Cardiac muscle cell (in vitro differentiated cells and primary cell): Measurements from ENCODE around the gene SESN1. TPM values are rescaled to one million over a fixed set of nuclear protein-coding genes. Genes with fewer than 3 reads are reported as not detected.
A peak's percentile ranks its signal among the peaks of the same experiment; 100 is the strongest.

Experiments used
- DNase-seq, 2 donors: peaks; one replicate each; pipeline versions ENCODE4 v3.0.0 to v3.0.0-alpha.2; 2010 to 2017; ENCODE audit warnings: low read depth in 1 of 2, low spot score in 1 of 2
- H3K27ac ChIP-seq: fragments of 200-600 bp; sonication (generic); 2 replicates; pipeline ENCODE4 v1.5.1; 2016
- H3K27me3 ChIP-seq: fragments of 200-600 bp; sonication (generic); 2 replicates; pipeline ENCODE4 v1.6.0; 2016; ENCODE audit warnings: control low read depth
- H3K36me3 ChIP-seq: fragments of 200-600 bp; sonication (generic); 2 replicates; pipeline ENCODE4 v1.5.1; 2016; ENCODE audit warnings: control low read depth
- H3K4me1 ChIP-seq: fragments of 200-600 bp; sonication (generic); 2 replicates; pipeline ENCODE4 v1.8.1; 2017; ENCODE audit warnings: low read depth, mild to moderate bottlenecking, mixed run types
- H3K4me3 ChIP-seq: fragments of 200-600 bp; sonication (generic); 2 replicates; pipeline ENCODE4 v1.5.1; 2016; ENCODE audit warnings: mild to moderate bottlenecking
- H3K9me3 ChIP-seq: fragments of 200-600 bp; sonication (generic); 2 replicates; pipeline ENCODE4 v1.5.1; 2017; ENCODE audit warnings: low read depth, mild to moderate bottlenecking, control low read depth
- polyA plus RNA-seq: library from polyadenylated mRNA; unstranded; fragments of >200 nt; fragmentation: Nextera tagmentation; extraction: Ambion mirVana; gene quantifications from 2 replicates; pipeline ENCODE4 v1.2.1, GENCODE V29; 2016
- total RNA-seq: library from RNA; depleted of rRNA; stranded (reverse); fragments of >200 nt; gene quantifications from 2 replicates; pipeline ENCODE4 v1.2.3, GENCODE V29; 2016
- TF ChIP-seq, protein P1 (sequence below): IDR thresholded peaks from 2 replicates; pipeline ENCODE4 v1.5.1; 2012; ENCODE audit warnings: low read depth, mild to moderate bottlenecking, low read length

The SESN1 gene
- total and polyA plus RNA-seq, 2 experiments from 2014 or later = 16.4 to 21.5 TPM

DNA sequence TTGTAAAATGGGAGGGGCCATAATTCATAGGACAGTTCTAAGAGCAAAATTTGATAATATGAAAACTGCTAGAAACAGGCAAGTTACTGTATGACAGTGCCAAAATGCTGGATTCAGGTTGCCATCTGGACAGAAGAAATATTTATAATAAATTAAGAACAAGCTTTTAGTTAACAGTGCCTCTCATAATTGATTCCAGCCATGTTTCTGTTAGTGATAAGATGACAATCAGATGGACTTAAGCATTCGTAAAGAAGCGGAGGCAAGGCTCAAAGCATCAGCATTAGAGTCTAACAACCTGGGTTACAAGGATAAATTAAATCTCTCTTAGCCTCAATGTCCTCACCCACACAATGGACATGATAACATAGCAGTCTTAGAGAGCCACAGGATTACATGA, 61.0 kb downstream of the SESN1 start:
- Histone ChIP-seq H3K4me3 (no peak overlapping the region), H3K36me3 (no peaks in the 10 kb centered on the region), H3K4me1 (no peaks in the 10 kb centered on the region), H3K9me3 (peaks cover 4% of the 10 kb centered on the region), H3K27me3 (no peaks in the 10 kb centered on the region), H3K27ac (no peak overlapping the region)
- DNase-seq = no peak
- TF ChIP-seq, protein P1, sequence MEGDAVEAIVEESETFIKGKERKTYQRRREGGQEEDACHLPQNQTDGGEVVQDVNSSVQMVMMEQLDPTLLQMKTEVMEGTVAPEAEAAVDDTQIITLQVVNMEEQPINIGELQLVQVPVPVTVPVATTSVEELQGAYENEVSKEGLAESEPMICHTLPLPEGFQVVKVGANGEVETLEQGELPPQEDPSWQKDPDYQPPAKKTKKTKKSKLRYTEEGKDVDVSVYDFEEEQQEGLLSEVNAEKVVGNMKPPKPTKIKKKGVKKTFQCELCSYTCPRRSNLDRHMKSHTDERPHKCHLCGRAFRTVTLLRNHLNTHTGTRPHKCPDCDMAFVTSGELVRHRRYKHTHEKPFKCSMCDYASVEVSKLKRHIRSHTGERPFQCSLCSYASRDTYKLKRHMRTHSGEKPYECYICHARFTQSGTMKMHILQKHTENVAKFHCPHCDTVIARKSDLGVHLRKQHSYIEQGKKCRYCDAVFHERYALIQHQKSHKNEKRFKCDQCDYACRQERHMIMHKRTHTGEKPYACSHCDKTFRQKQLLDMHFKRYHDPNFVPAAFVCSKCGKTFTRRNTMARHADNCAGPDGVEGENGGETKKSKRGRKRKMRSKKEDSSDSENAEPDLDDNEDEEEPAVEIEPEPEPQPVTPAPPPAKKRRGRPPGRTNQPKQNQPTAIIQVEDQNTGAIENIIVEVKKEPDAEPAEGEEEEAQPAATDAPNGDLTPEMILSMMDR = no peak

DNA sequence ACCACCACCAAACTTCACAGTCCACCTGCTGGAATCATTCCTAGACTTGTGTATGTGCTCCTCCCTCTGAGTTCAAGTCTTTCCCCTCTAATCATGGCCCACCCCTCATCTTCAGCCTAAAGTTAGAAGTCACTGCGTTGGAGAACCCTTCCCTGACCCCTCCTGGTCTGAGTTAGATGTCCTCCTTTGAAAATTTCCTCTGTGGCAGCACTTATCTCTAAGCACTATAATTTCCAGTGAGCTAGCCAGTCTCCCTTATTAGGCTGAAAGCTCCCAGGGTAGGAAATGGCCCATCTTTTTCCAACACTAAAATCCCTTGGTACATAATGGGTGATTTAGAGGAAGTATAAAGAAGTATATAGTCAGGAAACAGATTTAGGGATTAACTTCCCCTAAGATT, 63.2 kb downstream of the SESN1 start:
- Histone ChIP-seq H3K36me3 (no peaks in the 10 kb centered on the region), H3K27me3 (no peaks in the 10 kb centered on the region), H3K4me3 (no peak overlapping the region), H3K4me1 (no peaks in the 10 kb centered on the region), H3K9me3 (peaks cover 4% of the 10 kb centered on the region), H3K27ac (no peak overlapping the region)
- TF ChIP-seq, protein P1 = no peak
- DNase-seq = peak in 1 of 2 donors; percentile 15

DNA sequence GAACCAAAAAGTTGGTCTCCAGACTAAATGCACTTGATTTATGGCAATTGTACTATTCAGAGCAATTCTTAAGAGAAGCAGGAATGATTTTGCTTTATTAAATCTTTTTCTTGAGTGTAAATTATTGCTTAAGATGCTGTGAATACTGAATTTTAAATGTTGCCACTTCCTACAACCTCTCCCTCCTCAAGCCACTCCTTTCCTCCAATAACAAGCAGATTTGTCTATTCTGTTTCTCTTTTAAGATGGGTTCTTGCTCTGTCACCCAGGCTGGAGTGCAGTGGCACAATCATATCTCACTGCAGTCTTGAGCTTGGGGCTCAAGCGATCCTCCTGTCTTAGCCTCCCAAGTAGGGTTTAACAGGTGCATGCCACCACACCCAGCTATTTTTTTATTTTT, 65.3 kb downstream of the SESN1 start:
- H3K27me3 ChIP-seq = no peaks in the 10 kb centered on the region
- no peak for DNase-seq
- no peak overlapping the region for H3K4me3 ChIP-seq
- no peaks in the 10 kb centered on the region for H3K36me3 ChIP-seq
- TF ChIP-seq, protein P1 = no peak
- H3K4me1 ChIP-seq = no peaks in the 10 kb centered on the region
- no peak overlapping the region for H3K27ac ChIP-seq
- H3K9me3 ChIP-seq = peaks cover under 1% of the 10 kb centered on the region

DNA sequence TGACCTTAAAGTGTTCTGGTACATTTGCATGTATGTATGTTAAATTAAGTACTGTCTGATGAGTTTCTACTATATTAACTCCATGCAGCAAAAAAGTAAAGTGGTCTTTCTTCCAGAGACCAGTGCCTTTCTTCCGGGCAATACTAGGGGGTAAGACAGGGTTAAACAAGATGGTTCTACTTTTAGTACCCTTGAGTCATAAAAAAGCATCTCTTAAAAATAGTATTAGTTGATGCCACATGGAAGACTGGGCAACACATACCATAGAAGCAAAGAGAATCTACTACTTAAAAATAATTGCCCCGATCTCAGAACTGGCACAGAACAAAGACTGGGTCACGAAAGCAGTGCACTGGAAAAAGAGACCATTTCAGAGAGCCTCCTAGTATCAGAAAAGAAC, 66.2 kb downstream of the SESN1 start:
- Histone ChIP-seq H3K36me3 (no peaks in the 10 kb centered on the region), H3K9me3 (no peaks in the 10 kb centered on the region)
- TF ChIP-seq, protein P1 = no peak

DNA sequence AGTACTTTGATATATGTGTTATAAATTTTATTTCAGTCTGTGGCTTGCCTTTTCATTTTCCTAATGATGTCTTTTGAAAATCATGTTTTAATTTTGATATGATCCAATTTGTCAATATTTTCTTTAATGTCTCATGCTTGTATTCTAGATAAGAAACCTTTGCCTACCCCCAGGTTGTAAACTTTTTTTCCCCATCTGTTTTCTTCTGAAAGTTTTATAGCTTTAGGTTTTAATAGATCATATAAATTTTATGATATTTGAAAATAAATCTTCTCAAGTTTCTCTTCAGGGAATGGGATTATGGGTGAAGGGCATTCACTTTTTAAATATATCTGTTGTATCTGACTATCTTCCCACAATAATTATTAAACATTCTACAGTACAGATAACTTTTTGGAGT, 66.7 kb downstream of the SESN1 start:
- no peaks in the 10 kb centered on the region for H3K4me1 ChIP-seq
- TF ChIP-seq, protein P1 = no peak
- H3K4me3 ChIP-seq = no peak overlapping the region
- no peaks in the 10 kb centered on the region for H3K9me3 ChIP-seq
- no peak for DNase-seq
- H3K27ac ChIP-seq = no peak overlapping the region
- no peaks in the 10 kb centered on the region for H3K27me3 ChIP-seq
- no peaks in the 10 kb centered on the region for H3K36me3 ChIP-seq

More for the DNA sequence above, 66.2 kb downstream of the SESN1 start:
- no peak for DNase-seq
- Histone ChIP-seq H3K27ac (no peak overlapping the region), H3K4me3 (no peak overlapping the region), H3K27me3 (no peaks in the 10 kb centered on the region), H3K4me1 (no peaks in the 10 kb centered on the region)

DNA sequence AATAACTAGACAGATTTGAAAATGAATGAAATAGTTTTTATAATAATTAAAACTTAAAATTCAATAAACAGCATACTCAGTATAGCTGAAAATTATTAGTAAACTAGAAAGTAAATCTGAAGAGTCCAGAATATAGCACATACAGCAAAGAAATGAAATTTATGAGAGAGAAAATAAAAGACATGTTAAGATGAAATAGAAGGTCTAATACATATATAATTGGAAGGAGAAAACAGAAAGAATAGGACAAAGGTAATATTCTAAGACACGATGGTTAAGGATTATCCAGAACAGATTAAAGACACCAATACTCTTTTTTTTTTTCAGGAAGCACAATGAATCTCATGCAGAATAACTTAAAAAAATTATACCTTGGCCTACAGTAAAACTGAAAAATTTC, 69.0 kb downstream of the SESN1 start:
- no peak overlapping the region for H3K27ac ChIP-seq
- no peaks in the 10 kb centered on the region for H3K36me3 ChIP-seq
- TF ChIP-seq, protein P1 = no peak
- H3K4me3 ChIP-seq = no peak overlapping the region
- DNase-seq = no peak
- H3K4me1 ChIP-seq = peaks cover 1% of the 10 kb centered on the region
- H3K27me3 ChIP-seq = no peaks in the 10 kb centered on the region
- no peaks in the 10 kb centered on the region for H3K9me3 ChIP-seq
